WERI-Rb-1 (cell line): ENCODE results near the gene VASH1.

ENCODE experiments used
- DNase-seq: peaks from one replicate; pipeline ENCODE4 v3.0.0-alpha.2; 2020
- H3K27ac ChIP-seq: fragments of 250-450 bp; sonication (Bioruptor Pico); 2 replicates; pipeline ENCODE4 v1.5.1; 2020; ENCODE audit warnings: mild to moderate bottlenecking, moderate library complexity
- H3K27me3 ChIP-seq: fragments of 250-450 bp; sonication (Bioruptor Pico); 2 replicates; pipeline ENCODE4 v1.5.1; 2021; ENCODE audit warnings: mild to moderate bottlenecking, low read depth, moderate library complexity; ENCODE audit not compliant: insufficient read depth, severe bottlenecking
- H3K36me3 ChIP-seq: fragments of 250-450 bp; sonication (Bioruptor Pico); 2 replicates; pipeline ENCODE4 v1.5.1; 2020; ENCODE audit warnings: mild to moderate bottlenecking, moderate library complexity
- H3K4me3 ChIP-seq: 2 replicates; pipeline ENCODE4 v1.5.1; 2011; ENCODE audit warnings: low read depth, mild to moderate bottlenecking, control low read depth, low read length
- H3K9me3 ChIP-seq: fragments of 250-450 bp; sonication (Bioruptor Pico); 2 replicates; pipeline ENCODE4 v1.5.1; 2021; ENCODE audit warnings: mild to moderate bottlenecking, moderate library complexity; ENCODE audit not compliant: severe bottlenecking
- TF ChIP-seq, protein P1 (sequence below): IDR thresholded peaks from 2 replicates; pipeline ENCODE4 v1.5.1; 2011; ENCODE audit warnings: low read depth, mild to moderate bottlenecking, control low read depth, inconsistent platforms, low read length

Gene VASH1

DNA sequence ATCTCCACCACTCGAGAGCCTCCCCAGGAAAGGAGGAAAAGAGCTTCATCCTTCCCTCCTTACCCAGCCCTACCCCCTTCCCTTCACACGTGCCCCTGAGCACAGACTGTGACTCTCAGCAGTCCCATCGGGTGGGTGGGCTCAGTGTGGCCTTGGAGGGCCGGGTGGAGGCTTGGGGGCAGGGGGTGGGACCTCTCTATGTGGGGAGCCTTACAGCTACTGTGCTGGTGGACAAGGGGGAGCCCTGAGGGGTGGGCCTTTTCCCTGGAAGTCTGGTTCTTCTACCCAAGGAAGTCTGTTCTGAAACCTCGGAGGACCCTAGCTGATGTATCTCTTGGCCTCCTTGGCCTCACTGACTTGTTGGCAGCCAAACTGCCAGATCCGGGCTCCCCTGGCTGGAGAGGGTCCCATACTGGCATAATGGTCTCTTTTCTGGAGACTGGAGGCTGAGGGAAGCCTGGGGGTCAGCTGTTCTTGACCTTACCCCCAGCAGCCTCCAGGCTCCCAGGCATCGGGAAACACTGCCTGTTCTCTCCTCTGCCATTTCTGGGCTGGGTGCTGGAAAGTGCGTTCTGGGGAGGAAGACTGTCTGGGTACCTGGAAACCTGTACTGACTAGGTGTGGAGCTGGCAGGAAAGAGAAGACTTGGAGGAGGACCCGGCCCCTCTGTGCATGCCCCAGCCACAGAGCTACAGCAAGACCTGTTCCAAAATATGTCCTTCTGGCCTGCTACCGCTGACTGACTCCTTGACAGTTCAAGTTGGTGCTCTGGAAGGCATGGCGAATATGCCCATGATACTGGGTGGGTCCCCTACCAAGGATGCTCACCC lies 7.6 kb downstream of the VASH1 start:
- no peak for DNase-seq
- no peak overlapping the region for H3K4me3 ChIP-seq
- no peaks in the 10 kb centered on the region for H3K36me3 ChIP-seq
- H3K27me3 ChIP-seq = no peaks in the 10 kb centered on the region
- TF ChIP-seq, protein P1, sequence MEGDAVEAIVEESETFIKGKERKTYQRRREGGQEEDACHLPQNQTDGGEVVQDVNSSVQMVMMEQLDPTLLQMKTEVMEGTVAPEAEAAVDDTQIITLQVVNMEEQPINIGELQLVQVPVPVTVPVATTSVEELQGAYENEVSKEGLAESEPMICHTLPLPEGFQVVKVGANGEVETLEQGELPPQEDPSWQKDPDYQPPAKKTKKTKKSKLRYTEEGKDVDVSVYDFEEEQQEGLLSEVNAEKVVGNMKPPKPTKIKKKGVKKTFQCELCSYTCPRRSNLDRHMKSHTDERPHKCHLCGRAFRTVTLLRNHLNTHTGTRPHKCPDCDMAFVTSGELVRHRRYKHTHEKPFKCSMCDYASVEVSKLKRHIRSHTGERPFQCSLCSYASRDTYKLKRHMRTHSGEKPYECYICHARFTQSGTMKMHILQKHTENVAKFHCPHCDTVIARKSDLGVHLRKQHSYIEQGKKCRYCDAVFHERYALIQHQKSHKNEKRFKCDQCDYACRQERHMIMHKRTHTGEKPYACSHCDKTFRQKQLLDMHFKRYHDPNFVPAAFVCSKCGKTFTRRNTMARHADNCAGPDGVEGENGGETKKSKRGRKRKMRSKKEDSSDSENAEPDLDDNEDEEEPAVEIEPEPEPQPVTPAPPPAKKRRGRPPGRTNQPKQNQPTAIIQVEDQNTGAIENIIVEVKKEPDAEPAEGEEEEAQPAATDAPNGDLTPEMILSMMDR = no peak
- no peak overlapping the region for H3K27ac ChIP-seq
- no peaks in the 10 kb centered on the region for H3K9me3 ChIP-seq

DNA sequence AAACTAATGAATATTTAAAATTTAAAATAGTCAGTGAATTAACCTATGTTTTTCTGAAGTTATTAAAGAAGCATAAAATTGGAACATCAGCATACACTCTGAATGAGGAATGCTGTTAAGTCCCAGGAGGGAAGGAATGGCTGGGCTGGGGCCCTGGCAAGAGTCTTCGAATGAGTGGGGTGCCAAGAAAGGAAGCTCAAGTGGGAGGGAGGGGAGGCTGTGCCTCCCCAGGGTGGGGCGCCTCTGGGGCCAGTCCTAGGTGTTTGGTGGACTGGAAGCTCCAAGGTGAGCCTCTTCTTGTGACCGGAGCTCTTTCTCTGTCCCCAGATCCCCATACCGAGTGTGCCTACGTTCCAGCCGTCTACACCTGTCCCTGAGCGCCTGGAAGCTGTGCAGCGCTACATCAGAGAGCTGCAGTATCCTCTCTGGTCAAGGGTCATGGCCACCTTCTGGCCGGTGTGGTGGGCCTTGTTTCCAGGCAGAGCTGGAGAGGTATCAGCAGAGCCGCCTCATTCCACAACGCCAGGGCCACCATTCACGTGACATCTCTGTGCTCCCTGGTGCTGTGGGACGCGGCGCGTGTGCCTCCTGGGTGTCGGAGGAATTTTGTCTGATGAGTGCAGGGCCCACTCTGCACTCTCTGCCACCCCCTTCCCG lies 8.5 kb downstream of the VASH1 start:
- Histone ChIP-seq H3K27ac (no peak overlapping the region), H3K27me3 (no peaks in the 10 kb centered on the region), H3K9me3 (no peaks in the 10 kb centered on the region), H3K4me3 (no peak overlapping the region), H3K36me3 (no peaks in the 10 kb centered on the region)
- DNase-seq = no peak
- TF ChIP-seq, protein P1 = no peak

DNA sequence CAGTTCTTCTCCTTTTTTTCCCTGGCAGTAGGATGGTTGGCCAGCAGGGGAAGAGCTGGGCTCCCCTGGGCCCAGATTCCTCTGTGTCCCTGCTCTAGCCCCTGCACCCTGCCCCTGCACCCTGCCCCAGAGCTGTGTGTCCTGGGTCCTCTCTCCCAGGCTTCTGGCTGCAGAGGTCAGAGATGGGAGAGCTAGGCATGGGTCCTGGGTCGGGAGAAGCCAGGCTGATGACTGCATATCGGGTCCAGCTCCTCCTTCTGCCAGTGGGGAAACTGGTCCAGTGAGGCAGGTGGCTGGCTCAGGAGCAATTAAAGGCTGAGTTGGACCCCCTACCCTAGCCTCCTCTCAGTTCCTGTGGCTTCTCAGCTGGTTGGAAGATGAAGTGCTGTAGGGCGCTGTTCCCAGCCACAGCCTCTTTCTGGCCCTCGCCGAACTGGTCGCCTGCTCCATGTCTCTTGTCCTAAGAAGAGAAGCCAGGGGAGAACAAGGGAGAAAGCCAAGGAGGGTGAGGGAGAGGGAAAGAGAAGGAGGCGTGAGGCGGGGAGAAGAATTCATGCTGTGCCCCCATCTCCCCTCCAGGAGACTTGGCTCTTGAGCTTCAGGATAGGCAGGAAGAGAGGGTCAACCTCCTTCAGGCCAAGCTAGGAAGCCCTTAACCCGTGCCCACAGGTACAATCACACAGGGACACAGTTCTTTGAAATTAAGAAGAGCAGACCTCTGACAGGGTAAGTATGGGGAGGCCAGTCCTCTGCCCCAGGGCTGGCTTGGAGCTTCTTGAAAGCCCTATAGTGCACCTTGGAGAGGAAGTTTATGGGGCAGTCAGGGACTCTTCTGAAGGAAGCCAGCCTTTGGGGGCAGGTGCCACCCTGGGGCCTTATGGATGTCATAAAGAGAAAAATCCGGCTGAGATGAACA lies 9.5 kb downstream of the VASH1 start:
- DNase-seq = no peak
- Histone ChIP-seq H3K4me3 (no peak overlapping the region), H3K9me3 (no peaks in the 10 kb centered on the region), H3K36me3 (no peaks in the 10 kb centered on the region), H3K27me3 (no peaks in the 10 kb centered on the region), H3K27ac (no peak overlapping the region)
- TF ChIP-seq, protein P1 = no peak

DNA sequence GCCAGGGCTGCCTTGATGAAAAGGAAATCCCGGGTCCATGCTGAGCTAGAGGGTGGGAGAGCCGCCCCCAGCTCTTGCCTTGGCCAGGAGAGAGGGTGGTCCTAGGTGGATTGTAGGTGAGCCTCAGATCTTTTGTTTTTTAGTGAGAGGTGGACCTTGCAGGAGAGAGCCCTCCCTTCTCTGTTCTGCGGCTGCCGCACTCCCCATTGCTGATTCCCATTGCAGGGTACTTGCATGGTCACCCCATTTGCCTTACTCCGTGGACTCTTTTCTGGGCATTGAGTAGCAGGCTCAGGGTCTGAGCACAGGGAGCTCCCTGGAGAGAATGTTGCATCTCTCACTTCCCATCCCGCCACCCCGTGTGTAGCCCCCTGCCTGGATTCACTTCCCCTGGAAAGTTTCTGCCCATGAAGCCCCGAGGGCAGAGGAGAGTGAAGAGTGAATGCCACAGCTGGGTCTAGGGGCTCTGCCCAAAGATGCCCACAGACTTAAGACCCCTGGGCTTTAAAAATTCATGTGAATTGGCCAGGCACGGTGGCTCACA lies 10.2 kb downstream of the VASH1 start:
- DNase-seq = no peak
- no peak overlapping the region for H3K27ac ChIP-seq
- TF ChIP-seq, protein P1 = no peak
- no peaks in the 10 kb centered on the region for H3K36me3 ChIP-seq
- H3K27me3 ChIP-seq = no peaks in the 10 kb centered on the region
- no peaks in the 10 kb centered on the region for H3K9me3 ChIP-seq
- H3K4me3 ChIP-seq = no peak overlapping the region

DNA sequence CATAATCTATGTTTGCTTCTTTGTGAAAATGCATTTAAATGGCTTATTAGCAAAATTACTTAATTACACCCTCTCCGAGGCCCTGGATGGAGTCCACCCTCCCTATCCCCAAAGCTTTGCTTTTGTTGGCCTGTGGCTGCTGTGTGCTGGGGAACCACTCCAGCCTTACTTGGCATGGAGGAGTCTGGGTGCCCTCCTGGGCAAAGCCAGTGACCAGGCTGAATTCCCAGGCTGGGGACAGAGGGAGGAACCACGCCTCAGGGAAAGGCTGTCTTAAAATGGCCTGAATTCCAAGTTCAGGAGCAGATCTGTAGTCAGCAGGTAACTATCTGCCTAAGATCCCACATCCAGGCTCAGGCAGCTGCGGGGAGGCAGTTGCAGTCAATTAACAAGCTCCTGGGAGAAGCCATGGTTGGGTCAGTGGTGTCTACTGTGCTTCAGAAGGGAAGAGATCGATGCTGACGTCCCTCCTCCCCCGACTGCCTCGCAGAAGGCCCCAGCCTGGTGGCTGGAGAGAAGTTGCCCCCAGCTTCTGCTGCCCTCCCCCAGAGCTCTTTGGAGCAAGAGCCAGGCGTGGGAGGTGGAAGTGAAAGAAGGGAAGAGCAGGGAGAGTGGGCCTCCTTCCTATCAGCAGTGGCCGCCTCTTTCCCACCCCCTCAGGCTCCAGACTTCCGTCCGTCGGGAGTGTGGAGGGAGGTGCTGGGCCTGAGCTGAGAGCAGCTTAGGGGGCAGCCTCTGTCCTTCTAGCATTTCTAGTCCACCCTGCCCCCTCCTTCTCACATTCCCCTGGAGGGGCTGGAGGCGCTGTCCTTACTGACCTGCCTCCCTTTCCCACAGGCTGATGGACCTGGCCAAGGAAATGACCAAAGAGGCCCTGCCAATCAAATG lies 11.3 kb downstream of the VASH1 start:
- Histone ChIP-seq H3K4me3 (no peak overlapping the region), H3K9me3 (no peaks in the 10 kb centered on the region), H3K27me3 (no peaks in the 10 kb centered on the region), H3K36me3 (no peaks in the 10 kb centered on the region), H3K27ac (no peak overlapping the region)
- TF ChIP-seq, protein P1 = no peak
- no peak for DNase-seq
